Measurements from ENCODE around the gene POLR2J.
"Not testable (repeated sequence)": the region's sequence is repeated elsewhere in the genome, so short reads cannot be mapped to it uniquely, and the experiment has no call there.

DNA sequence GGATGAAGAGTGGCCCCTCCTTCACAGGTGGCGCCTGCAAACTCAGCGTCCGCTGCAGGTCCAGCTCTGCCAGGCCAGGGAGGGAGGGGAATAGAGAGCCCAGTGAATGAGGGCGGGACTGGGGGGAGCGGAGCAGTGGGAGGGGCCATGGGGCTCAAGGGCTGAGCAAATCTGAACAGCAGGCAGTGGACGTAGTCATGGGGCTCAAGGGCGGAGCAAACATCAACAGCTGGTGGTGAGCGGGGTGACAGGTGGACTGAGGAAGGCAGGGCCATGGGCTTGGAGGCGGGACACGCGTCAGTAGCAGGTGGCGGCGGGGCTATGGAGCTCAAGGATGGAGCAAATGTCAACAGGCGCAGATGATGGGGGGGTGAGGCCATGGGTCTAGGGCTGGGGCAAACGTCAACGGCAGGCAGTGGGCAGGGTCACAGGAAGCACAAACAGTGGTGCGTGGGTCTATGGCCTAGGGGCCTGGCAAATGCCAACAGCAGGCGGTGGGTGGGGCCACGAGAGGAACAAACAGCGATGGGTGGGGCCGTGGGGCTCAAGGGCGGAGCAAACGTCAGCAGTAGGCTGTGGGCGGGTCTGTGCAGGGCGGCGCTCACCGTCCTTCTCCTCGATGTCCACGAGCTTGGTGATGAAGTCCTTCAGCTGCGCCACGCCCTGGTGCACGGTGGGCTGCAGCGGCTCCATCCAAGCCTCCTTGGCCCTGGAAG is 14.7 kb upstream of the POLR2J start:
- TF ChIP-seq, protein P1, sequence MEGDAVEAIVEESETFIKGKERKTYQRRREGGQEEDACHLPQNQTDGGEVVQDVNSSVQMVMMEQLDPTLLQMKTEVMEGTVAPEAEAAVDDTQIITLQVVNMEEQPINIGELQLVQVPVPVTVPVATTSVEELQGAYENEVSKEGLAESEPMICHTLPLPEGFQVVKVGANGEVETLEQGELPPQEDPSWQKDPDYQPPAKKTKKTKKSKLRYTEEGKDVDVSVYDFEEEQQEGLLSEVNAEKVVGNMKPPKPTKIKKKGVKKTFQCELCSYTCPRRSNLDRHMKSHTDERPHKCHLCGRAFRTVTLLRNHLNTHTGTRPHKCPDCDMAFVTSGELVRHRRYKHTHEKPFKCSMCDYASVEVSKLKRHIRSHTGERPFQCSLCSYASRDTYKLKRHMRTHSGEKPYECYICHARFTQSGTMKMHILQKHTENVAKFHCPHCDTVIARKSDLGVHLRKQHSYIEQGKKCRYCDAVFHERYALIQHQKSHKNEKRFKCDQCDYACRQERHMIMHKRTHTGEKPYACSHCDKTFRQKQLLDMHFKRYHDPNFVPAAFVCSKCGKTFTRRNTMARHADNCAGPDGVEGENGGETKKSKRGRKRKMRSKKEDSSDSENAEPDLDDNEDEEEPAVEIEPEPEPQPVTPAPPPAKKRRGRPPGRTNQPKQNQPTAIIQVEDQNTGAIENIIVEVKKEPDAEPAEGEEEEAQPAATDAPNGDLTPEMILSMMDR (optimal IDR thresholded peaks at IDR 0.05 in 1 of 3, IDR thresholded peaks at IDR 0.05 in 1 of 3, conservative IDR thresholded peaks at IDR 0.05 in 1 of 3; ENCODE audit: extremely low read depth in 1 of 3, insufficient read depth in 2 of 3, low read length in 3 of 3): not testable (repeated sequence)
- TF ChIP-seq EZH2 (IDR thresholded peaks at IDR 0.05; ENCODE audit: low read length): not testable (repeated sequence)
